Measurements from ENCODE around the gene AMBRA1. TPM values are rescaled to one million over a fixed set of nuclear protein-coding genes. Genes with fewer than 3 reads are reported as not detected.
A peak's percentile ranks its signal among the peaks of the same experiment; 100 is the strongest.

Gene AMBRA1
- total and polyA plus RNA-seq, 2 of the 8 experiments (the other 6 are each of a cell fraction or from before 2014, with no cell fraction given) = 14.2 to 37.4 TPM

- peaks cover 19 to 43% (median 37%) of the 10 kb centered on the region in 4 experiments for H3K27me3 ChIP-seq (replicated peaks in 1 of 4; ENCODE audit: control insufficient read depth in 3 of 4, extremely low read depth in 1 of 4, insufficient read depth in 3 of 4, low read length in 3 of 4)
- 5% methylated on average over 64 of the region's 71 CpGs; no CpG with 5 or more reads in 1 of the 2 experiments for WGBS, 2 experiments (ENCODE audit: extremely low coverage in 1 of 2, insufficient coverage in 1 of 2, insufficient read length in 1 of 2, insufficient replicate concordance in 2 of 2, low coverage in 1 of 2, low lambda C conversion rate in 2 of 2, missing lambda C conversion rate in 1 of 2)
- TF ChIP-seq CTCF (IDR thresholded peaks at IDR 0.05; ENCODE audit: control extremely low read depth in 1 of 3, insufficient read depth in 1 of 3, low read depth in 1 of 3, low read length in 3 of 3) = 0 out of 4 replicates have a peak, but pooled peaks of 1 of the 3 experiments have one; percentile 3
- TF ChIP-seq EP300 (IDR thresholded peaks at IDR 0.05; ENCODE audit: borderline replicate concordance in 1 of 2, low read depth in 2 of 2, low read length in 2 of 2) = peak in 1 of 2 experiments; percentile 34; a peak in 1 of 3 replicates
- TF ChIP-seq SAP30 (IDR thresholded peaks at IDR 0.05; ENCODE audit: insufficient read depth, insufficient replicate concordance, low read length) = peak; percentile 26
- TF ChIP-seq CREB1 (IDR thresholded peaks at IDR 0.05) = 0 out of 2 replicates have a peak, but pooled peaks have one; percentile 34
- peak; percentile 68 for TF ChIP-seq ASH2L (IDR thresholded peaks at IDR 0.05; ENCODE audit: low read length)
- peak; percentile 64 for TF ChIP-seq KDM4A (IDR thresholded peaks at IDR 0.05; ENCODE audit: low read depth, low read length, severe bottlenecking)
- 0 out of 2 replicates have a peak, but pooled peaks have one; percentile 11 for TF ChIP-seq SP1 (IDR thresholded peaks at IDR 0.05; ENCODE audit: low read depth, low read length)
These were observed 201.2 kb downstream of the AMBRA1 start for GRCh38 chr11:46392421-46393230.

More at GRCh38 chr11:46392421-46393230, 201.2 kb downstream of the AMBRA1 start:
- H3K79me1 ChIP-seq (ENCODE audit: low read depth, low read length) = no peaks in the 10 kb centered on the region
- FAIRE-seq = no peak
- H4K8ac ChIP-seq (ENCODE audit: extremely low read depth, insufficient read depth, low read length) = peak overlapping the region; percentile 12; the same call in 1 of the 2 replicates
- H3K27ac ChIP-seq (ENCODE audit: low read depth, low read length) = no peak overlapping the region
- H4K5ac ChIP-seq (ENCODE audit: insufficient read length, low read depth, low read length) = no peak overlapping the region
- H3K18ac ChIP-seq (ENCODE audit: extremely low read depth, low read length) = no peak overlapping the region
- H3K4me1 ChIP-seq (replicated peaks in 1 of 4; ENCODE audit: control insufficient read depth in 3 of 4, insufficient read depth in 4 of 4, low read length in 3 of 4) = peaks cover 3 to 17% (median 15%) of the 10 kb centered on the region in 4 experiments
- H2AK5ac ChIP-seq (ENCODE audit: low read depth, low read length) = no peak overlapping the region
- no peak overlapping the region for H4K91ac ChIP-seq (replicated peaks; ENCODE audit: insufficient read length, low read length)
- peak overlapping the region; percentile 26 to 62 (median 40) for H3K4me3 ChIP-seq (ENCODE audit: extremely low read depth in 1 of 4, insufficient read depth in 2 of 4, low read depth in 3 of 4, low read length in 4 of 4)
- H2BK5ac ChIP-seq (ENCODE audit: low read depth, low read length) = no peak overlapping the region
- no peak overlapping the region for H2BK15ac ChIP-seq (ENCODE audit: low read length)
- H2AFZ ChIP-seq (ENCODE audit: low read length) = no peak overlapping the region; the same call in 1 of the 2 replicates
- peaks cover 32% of the 10 kb centered on the region for H3K23me2 ChIP-seq (ENCODE audit: low read depth, low read length)
- no peak overlapping the region for H2BK120ac ChIP-seq (replicated peaks; ENCODE audit: low read depth, low read length)
- CTCF ChIA-PET (ENCODE audit: partially characterized antibody) = interaction anchor here (0.5 to 7.7 kb wide), 23 partner anchors 9 to 226 kb away, joined by 3 to 124 read pairs (median 4); partner anchors contain the start of gene ATG13
- peak overlapping the region; percentile 69 to 95 for H3K4me2 ChIP-seq (ENCODE audit: insufficient read depth in 1 of 2, low read depth in 2 of 2, low read length in 2 of 2)
- H3K9me3 ChIP-seq (ENCODE audit: insufficient read depth in 2 of 2, low read depth in 1 of 2, low read length in 1 of 2) = no peaks in the 10 kb centered on the region; a peak in 1 of 4 replicates
- peaks cover 0 to 8% (median 0%) of the 10 kb centered on the region in 4 experiments; a peak in 3 of 8 replicates for H3K36me3 ChIP-seq (ENCODE audit: control insufficient read depth in 2 of 4, insufficient read depth in 4 of 4, low read length in 3 of 4)
- DNase-seq (ENCODE audit: low read depth in 1 of 2, low spot score in 2 of 2) = peak in 1 of 2 experiments; percentile 97
- no peaks in the 10 kb centered on the region for H3K79me2 ChIP-seq (ENCODE audit: control insufficient read depth in 1 of 2, insufficient read depth in 2 of 2, low read length in 2 of 2)
- no peak overlapping the region for H3K56ac ChIP-seq (replicated peaks; ENCODE audit: insufficient read length, low read depth, low read length)
- POLR2A ChIA-PET (ENCODE audit: partially characterized antibody) = interaction anchor here (0.9 to 4.9 kb wide), 10 partner anchors 9 to 272 kb away, joined by 3 to 35 read pairs (median 4); partner anchors contain the start of gene MDK
- no peak overlapping the region for H3K14ac ChIP-seq (ENCODE audit: insufficient read length)
- no peak overlapping the region for H3K9ac ChIP-seq (replicated peaks in 1 of 4; ENCODE audit: extremely low read depth in 1 of 4, low read depth in 3 of 4, low read length in 3 of 4)
- H3K4ac ChIP-seq (replicated peaks; ENCODE audit: insufficient read length, low read depth, low read length) = no peak overlapping the region
- no peak overlapping the region for H2BK20ac ChIP-seq (ENCODE audit: low read length)
- H2BK12ac ChIP-seq (ENCODE audit: low read depth, low read length) = no peak overlapping the region
- peaks cover 1 to 12% of the 10 kb centered on the region in 2 experiments for H4K20me1 ChIP-seq (replicated peaks in 1 of 2; ENCODE audit: control insufficient read depth in 1 of 2, insufficient read depth in 2 of 2, low read length in 2 of 2)
- no peak overlapping the region for H3K23ac ChIP-seq (ENCODE audit: insufficient read length)

Data from H1 (cell line).